Placental pericyte (primary cell): ENCODE data around the gene MYORG. TPM values are rescaled to one million over a fixed set of nuclear protein-coding genes. Genes with fewer than 3 reads are reported as not detected.

ENCODE experiments used
- small RNA-seq: library from RNA; depleted of rRNA; stranded (forward); fragments of <200 nt; gene quantifications from one replicate; pipeline ENCODE3, GENCODE V24; 2012; ENCODE audit warnings: low replicate concordance
- total RNA-seq: library from RNA; depleted of rRNA; stranded (reverse); fragments of >200 nt; gene quantifications from 2 replicates; pipeline ENCODE4 v1.2.3, GENCODE V29; 2012

Gene MYORG
- total RNA-seq: 0.22 and 1.4 TPM in 2 replicates

DNA sequence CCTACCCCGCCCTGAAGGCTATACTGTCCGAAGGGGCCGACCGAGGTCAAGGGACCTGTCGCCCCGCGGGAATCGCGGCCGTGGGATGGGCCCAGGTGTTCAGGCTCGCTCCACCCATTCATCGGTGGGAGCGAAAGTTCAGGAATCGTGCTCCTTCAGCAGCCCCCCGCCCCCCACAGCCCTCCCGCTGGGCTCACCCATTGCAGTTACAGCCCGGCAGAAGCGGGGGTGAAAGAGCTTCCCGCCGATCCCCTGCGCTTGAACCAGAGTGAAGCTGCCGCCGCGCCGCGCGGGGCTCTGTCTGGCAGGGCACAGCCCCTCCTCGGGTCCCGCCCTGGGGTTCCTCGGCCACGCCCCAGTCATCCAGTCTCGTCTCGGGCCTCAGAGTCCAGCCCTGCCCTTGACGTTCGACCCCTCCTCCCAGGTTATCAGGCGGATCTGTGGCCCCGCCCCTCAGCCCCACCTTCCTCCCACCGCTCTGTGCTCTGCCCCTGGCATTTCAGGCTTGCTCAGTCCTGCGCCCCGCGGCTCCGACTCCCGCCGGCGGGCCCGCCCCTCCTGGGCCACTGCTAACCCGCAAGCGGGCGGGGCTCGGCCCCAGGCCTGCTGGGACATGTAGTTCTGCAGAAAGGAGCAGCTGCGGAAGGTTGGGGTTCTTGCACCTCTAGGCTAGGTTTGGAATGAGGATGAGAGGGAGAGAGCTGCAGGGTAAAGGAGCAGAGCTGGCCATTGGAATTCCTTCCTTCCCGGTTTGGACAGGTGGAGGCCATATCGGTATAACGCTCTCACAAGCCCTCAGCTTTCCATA lies at the start of gene MYORG:
Gene MYORG, minus strand, starts transcription at position 303 of the 808 bp plus-strand sequence. CDS start 3,955 bp downstream, outside the sequence.

GRCh38 chr9:34328987-34329832 lies 47.5 kb downstream of the MYORG start, which contains the start of the genes KIF24 and NUDT2:
Gene KIF24, minus strand, starts transcription at chr9:34329268. Its CDS starts 17,922 bp downstream, at chr9:34311346.
Gene NUDT2, plus strand, starts transcription at chr9:34329569. Its CDS starts 9,471 bp downstream, at chr9:34339040.

Small RNA genes within 50 kb of the gene (small RNA-seq; reads per million reads assigned to genes)
- not detected for gene RF00019

Other genes with a start within 250 kb of the MYORG start
- gene UBAP1, start 197.9 kb downstream of the MYORG start, total RNA-seq: 32.9 and 39.0 TPM in 2 replicates
- 0.66 and 9.9 TPM in 2 replicates for gene KIF24, start 47.6 kb downstream of the MYORG start, total RNA-seq
- 27.8 and 31.1 TPM in 2 replicates for gene NUDT2, start 47.3 kb downstream of the MYORG start, total RNA-seq
- 10.9 and 20.9 TPM in 2 replicates for gene FAM219A, start 81.7 kb upstream of the MYORG start, total RNA-seq
- gene DNAI1, start 81.9 kb upstream of the MYORG start, total RNA-seq: not detected in 2 replicates
- gene ENHO, start 146.1 kb upstream of the MYORG start, total RNA-seq: 0.14 TPM in 1 of 2 replicates, not detected in the other
- gene CNTFR, start 212.8 kb upstream of the MYORG start, total RNA-seq: not detected in 2 replicates
- 10.0 and 17.3 TPM in 2 replicates for gene RPP25L, start 235.2 kb upstream of the MYORG start, total RNA-seq
- gene DCTN3, start 243.6 kb upstream of the MYORG start, total RNA-seq: 68.3 and 81.2 TPM in 2 replicates